Measurements from ENCODE around the gene TSG101.

DNA sequence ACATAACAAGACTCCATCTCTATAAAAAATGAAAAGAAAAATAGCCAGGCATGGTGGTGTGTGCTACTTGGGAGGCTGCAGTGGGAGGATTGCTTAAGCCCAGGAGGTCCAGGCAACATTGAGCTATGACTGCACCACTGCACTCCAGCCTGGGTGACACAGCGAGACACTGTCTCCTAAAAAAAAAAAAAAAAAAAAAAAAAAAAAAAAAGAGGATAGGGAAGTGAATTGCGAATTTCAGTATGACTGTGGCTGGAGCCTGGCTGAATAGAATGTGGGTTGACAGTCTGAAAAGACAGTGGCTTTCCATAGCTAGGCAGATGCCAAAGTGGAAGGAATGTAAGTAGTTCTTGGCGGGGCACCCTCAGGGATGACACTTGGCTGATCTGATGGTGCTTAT is 77.5 kb downstream of the TSG101 start:
- TF ChIP-seq POLR2A (IDR thresholded peaks at IDR 0.05) (no peak), POLR2AphosphoS5 (IDR thresholded peaks at IDR 0.05) (no peak), EP300 (IDR thresholded peaks at IDR 0.05) (no peak)
- TF ChIP-seq, protein P1, sequence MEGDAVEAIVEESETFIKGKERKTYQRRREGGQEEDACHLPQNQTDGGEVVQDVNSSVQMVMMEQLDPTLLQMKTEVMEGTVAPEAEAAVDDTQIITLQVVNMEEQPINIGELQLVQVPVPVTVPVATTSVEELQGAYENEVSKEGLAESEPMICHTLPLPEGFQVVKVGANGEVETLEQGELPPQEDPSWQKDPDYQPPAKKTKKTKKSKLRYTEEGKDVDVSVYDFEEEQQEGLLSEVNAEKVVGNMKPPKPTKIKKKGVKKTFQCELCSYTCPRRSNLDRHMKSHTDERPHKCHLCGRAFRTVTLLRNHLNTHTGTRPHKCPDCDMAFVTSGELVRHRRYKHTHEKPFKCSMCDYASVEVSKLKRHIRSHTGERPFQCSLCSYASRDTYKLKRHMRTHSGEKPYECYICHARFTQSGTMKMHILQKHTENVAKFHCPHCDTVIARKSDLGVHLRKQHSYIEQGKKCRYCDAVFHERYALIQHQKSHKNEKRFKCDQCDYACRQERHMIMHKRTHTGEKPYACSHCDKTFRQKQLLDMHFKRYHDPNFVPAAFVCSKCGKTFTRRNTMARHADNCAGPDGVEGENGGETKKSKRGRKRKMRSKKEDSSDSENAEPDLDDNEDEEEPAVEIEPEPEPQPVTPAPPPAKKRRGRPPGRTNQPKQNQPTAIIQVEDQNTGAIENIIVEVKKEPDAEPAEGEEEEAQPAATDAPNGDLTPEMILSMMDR (IDR thresholded peaks at IDR 0.05), result no peak

Data from suprapubic skin (tissue), 4 donors.